Right hindlimb (tissue), 1 donor: Measurements from ENCODE around the gene PSMB7.

Experiments
- DNase-seq: peaks from one replicate; pipeline ENCODE4 v3.0.0-alpha.2; 2018

Gene PSMB7

DNA sequence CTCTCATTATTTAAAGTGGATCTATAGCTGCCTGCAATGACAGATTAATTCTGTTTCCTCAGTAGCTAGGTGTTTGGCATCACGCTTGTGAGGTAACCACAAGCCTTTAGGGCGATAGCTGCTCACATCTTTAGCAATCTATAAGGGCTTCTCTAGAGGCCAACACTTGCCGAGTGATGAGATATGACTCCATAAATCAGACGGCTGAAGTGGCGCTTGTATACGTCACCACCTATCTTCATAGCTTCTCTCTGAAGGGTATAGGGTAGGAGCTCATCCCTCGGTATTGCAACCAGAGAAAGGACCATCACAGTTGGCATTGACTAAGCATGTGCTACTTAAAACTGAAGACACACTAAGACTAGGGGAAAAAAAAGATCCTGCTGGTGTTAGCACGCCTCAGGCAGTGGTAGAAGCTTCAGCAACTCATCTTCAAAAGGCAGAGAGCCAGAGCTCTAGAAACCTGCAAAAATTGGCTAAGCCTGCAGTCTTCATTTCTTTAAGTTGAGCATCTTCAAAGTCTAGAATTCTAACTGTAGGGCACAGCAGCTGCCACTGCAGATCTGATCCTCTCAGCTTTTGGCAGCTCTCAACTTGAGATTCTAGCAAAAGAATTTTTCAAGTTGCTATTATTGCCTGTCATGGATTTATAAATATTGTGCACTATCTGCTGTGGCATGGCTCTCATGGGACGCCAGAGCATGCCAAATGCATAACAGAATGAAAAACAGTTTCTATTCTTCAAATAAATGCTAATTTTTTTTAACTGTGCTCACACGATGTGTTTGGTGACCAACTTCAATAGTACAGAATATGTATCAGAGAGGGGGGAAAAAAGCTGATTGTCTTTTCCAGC, 37.5 kb downstream of the PSMB7 start:
- DNase-seq: no peak

DNA sequence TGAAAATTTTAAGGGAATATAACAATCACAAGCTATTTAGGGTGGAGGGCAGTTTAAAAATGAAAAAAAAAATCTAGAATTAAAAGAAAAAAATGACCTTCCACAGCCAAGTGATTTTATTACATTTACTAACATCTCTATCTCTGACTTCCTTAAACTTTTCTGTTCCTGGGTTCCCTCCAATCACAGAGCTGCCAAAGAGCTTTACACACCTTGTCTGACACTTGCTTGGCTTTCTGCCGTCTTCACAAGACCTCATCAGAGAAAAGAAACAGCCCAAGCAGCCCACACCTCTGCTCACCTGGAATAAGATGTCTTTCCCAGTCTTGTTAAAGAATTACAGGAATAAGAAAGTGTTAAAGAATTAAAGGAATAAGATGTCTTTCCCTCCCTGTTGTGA, 38.9 kb downstream of the PSMB7 start:
- no peak for DNase-seq

DNA sequence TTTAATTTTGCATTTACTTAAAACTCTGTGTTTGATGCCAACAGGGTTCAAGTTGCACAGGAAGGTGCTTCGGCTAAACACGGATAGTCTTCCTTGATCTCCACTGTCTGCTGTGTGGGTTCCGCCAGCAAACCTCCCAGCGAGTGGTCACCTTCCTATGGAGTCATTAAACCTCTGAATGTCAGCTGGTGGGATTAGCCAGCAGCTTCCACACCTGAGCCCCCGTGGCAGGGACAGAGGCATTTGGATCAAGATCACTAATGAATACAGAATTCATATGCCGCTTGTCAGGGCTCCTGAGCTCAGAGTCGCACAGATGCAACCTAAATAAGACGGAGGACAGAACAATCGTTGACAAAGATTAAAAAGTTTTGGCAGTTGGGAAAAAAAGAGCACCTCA, 39.5 kb downstream of the PSMB7 start:
- no peak for DNase-seq

DNA sequence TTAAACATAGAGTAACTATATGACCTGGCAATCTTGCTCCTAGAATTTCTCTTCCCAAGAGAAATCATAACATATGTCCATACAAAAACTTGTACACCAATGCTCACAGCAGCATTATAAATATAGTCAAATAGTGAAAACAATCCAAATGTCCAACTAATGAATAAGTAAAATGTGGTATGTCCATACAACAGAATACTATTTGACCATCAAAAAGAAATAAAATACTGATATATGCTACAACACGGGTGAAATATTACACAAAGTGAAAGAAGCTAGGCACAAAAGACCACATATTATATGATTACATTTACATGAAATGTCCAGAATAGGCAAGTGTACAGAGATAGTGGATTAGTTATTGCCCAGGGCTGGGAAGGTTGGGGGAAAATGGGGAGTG, 41.4 kb downstream of the PSMB7 start:
- no peak for DNase-seq

DNA sequence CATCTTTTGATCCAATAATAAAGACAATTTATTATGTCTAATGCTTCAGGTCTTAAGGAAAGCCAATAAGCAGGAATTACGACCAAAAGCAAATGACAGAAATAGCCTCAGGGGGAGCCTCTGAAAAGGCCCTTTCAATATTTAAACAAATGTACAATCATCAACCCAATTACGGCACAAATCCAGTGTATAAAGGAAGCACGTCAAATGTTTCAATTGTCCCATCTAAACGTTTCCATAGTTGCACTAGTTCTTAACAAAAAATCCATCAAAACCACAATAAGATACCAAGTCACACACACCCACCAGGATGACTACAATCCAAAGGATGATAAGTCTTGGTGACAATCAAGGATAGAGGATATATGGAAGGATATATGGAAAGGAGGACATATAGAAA, 41.9 kb downstream of the PSMB7 start:
- no peak for DNase-seq

DNA sequence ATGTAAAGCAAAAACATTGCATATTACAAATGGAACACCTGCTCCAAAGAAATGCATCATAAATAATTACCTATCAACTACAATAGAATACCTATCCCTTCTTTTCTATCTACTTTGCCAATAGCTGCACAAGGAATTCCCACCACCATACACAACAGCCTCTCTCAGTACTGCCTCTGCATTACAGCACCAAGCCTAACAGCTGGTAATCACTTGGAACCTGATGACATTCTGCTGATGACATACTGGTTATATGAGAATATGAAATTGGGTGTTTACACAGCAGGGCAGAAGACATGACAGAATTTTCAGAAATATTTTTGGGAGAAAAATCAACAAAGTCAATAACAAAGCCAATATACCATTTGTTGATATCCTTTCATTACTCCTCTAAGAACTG, 43.2 kb downstream of the PSMB7 start:
- DNase-seq: no peak

DNA sequence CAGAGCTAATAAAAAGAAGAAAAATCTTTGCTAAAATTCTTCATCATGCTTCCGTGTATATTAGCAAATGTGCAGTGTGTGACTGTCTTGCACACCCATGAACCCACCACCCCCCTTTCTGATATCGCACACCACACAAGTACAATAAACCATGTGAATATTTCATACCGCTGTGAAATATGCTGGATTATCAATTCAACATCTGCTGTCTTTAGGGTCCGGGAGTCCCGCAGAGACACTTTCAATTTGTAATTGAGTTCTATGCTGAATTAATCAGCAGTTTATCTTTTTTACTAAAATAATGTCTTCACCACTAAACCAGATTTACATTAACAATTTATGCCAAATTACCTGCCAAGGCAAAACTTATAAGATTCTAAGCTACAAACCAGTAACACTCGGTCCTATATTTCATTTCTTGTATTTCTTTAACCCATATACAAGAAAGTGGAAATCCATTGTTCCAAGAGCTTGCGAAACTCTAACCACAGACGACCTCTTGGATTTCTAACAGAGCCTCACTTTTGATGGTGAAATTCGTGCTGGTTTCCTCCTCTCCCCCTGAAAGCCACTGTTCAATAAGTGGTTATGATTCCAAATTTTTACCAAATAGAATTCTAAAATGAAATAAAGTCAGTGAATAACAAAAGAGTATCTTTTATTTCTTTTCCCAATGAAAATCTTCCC, 44.2 kb downstream of the PSMB7 start:
- DNase-seq: no peak

DNA sequence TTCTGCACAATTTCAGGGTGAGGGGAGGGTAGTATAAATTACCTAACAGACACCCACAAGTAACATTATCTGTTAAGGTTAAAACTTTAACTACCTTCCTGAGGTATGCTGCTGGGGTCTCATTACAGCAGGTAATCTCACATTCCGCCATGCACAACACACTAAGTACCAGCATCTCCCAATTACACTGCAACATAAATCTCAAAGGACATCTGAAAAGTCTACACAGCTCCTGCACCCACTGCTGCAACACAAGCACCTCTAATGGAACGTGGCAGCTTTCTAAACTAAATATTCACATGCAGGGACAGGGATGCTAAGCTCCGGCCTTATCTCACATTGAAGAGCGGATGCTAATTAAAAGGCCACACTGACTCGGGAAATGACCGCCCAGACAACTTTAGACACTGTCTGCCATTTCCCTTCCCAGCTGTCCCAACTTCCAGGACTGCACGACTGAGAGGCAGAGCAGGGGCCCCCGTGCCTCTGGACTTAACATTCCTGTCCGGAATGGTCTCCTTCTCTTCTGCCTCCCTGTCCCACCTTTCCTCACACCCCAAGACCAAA, 45.9 kb downstream of the PSMB7 start:
- no peak for DNase-seq

DNA sequence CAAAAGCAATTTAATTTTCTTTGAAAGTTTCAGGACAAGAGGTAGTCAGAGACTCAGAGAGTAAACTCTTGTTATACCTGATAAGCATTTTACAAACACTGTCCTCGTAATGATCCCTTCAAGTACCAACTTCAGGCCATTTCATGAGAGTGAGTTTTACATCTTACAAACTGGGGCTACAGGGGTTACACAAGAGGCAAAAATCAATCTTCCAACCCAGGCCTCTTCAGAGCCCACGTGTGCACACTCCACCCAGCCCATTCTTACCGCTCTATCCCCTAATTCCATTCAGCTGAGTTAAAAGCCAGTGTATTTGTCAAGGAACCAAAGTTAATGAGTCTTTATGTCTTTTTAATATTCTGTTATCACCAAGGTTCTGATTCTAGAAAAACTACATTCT, 46.5 kb downstream of the PSMB7 start:
- DNase-seq: no peak

DNA sequence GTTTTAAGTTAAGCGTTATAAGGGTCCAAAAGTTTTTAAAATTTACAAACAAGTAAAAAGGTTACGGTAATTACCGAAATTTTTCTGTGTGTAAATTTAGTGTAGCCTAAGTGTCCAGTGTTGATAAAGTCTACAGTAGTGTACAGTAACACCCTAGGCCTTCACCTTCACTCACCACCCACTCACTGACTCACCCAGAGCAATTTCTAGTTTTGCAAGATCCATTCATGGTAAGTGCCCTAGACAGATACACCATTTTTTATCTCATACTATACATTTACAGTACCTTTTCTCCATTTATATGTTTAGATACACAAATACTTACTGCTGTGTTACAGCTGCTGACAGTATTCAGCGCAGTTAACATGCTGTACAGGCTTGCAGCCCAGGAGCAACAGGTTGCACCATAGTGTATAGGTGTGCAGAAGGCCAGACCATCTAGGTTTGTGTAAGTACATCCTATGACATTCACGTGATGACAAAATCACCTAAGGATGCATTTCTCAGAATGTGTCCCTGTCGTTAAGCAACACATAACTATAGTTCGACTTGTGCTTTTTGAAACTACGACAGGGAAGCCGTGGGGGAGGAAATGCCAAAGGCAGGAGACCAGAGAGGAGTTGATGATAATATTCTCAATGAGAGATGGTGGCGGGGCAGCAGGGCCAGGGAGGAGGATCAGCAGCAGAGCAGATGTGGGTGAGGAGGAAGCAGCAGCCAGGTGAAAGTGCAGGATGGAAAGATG, 48.6 kb downstream of the PSMB7 start:
- no peak for DNase-seq

DNA sequence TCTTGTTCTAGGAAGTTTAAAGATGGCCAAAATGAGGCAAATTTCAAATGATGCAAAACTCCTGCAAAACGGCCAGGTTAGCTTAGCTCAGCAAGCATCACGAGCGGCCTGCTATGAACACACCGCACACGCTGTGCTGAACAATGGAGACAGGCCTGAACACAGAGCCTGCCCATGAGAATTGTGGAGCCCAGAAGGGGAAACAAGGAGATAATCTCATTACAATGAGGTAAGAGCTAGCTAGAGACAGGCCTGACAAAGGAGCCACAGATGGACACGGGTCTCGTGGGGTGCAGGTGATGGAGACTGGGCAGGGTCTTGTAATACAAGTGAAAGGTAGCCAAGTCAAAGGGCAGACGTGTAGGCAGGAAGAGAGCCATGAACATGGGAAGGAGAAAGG, 50.2 kb downstream of the PSMB7 start:
- no peak for DNase-seq

DNA sequence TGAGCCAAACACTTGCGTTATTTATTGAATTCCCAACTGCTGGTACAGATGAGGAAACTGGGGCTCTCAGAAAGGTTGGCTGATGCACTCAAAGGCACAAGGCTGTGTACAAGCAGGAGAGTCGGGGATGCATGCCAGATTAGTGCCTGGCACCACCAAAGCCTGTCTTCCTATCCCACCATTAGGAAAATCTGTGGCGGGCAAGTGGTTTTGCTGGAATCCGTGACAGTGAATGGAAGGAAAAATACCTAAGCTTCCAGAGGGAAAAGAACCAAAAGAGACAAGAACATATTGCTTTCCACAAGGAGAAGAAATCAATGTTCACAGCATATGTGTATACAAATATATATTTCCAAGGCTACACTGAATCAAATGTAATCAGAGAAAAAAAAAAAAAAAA, 51.1 kb downstream of the PSMB7 start:
- no peak for DNase-seq

DNA sequence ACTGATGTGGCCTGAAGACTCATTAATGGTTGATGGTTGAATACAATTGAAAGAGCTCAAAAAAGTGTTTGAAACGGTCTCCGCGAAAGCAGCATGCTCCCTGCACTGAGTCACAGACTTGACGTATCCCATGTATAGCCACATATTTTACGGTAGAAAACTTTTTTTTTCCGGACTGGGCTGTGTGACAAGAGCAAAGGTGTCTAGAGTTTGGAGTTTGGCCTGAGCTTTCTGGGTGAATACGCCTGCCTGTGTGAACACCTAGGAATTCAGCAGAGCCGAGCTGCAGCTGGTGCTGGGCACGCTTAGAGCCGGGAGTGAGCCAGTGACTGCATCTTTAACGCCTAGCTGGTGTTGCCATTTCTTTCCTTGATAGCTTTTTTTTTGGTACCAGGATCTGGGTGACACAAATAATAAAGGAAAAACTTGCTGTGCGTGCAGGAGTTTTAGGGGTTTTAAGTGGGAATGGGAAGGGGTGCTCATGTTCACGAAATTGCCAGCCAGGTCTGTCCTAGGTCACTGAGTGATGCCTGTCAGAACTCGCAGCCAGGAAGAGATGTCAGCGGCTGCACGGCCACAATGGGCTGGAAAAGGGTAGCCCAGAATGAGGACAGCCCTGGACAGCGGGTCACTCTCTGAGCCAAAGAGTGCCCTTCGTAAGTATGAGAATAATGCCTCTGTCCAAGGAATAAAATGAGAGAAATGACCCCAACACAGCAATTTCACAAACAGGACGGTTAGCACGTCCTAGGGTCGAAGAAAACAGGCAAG, 51.7 kb downstream of the PSMB7 start:
- DNase-seq: no peak

DNA sequence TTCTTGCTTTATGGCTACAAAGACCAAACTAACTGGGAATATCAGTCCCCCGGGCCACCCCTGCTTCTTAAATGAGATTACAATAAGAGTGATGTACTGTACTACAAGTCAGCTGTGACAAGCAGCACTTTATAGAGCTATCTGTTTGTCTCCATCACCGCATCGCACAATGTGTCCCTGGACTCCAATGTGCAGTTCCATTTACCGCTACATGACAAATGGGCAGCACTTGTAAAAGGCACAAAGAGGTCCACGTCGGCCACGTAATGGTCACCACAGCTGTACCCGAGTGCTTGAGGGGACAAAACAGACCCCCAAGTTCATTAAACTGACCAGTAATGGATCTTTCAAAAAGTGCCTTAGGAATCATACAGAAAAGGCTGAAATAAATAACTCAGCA, 54.1 kb downstream of the PSMB7 start:
- DNase-seq: no peak

DNA sequence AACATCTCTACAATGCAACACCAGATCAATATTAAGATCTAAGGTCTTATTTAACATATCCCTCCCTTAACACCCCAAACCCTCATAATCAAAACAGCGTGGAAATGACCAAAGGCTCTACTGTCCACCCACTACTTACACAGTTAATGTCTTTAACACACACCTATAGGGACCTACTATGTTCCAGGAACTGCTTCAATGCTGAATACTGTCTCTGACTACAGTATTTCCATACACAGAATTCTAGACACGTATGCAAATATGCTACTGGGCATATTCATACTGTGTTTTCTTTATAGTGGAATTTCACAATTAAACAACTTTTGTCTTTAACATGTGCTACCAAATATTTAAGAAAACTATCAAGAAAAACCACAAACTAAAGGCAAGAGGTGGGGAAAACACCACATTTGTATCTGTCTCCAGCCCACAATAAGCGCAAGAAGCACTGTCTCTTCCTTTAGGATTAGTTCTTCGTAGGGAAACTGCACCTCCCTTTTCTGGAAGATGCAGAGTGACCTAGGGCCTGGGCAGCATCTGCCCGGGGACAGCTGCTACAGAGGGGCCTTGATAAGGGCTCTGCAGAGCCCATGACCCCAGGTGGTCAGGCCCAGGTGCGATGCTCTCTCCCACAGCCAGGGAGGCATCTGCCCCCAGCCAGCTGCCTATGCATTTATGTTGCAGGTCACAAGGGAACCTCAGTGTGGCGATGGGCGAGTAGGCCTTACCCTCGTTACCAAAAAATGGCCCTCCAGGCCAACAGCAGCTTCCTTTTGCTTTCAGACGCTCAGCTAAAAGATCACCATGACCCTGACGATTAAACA, 55.2 kb downstream of the PSMB7 start:
- DNase-seq: no peak

DNA sequence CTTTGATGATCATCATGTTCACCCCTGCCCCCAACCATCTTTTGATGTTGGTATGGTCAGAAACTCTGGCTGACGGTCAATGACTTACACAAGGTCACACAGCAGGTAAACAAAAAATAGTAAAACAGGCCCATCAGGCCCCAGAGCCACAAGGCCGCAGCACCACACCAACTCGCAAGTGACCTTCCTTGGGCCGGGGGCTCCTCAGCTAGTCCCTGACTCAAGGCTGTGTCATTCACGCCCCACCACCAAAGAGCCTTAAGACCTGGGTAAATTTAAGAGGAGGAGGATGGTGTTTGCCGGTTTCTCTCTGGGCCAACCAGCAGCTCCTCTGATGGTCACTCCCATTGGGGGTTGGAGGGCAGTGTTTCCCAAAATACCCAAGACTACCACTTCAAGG, 55.8 kb downstream of the PSMB7 start:
- DNase-seq: no peak

DNA sequence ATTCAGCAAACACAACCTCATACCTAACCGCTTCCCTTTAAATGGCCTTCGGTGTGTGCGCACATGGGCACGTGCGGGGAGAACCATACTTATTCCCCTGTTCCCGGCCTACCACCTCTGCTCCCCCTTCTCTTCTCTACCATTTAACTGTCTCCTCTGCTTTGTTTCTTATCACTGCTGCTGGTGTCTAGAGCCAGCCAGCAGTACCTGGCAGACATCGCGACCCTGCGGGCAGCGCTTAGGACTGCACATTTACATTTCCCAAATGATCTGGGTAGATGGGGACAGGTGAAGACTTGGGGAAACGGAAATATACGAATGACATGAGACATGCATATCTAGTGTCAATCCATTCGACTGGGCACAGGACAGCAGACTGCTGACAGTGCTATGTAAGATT, 56.6 kb downstream of the PSMB7 start:
- no peak for DNase-seq

DNA sequence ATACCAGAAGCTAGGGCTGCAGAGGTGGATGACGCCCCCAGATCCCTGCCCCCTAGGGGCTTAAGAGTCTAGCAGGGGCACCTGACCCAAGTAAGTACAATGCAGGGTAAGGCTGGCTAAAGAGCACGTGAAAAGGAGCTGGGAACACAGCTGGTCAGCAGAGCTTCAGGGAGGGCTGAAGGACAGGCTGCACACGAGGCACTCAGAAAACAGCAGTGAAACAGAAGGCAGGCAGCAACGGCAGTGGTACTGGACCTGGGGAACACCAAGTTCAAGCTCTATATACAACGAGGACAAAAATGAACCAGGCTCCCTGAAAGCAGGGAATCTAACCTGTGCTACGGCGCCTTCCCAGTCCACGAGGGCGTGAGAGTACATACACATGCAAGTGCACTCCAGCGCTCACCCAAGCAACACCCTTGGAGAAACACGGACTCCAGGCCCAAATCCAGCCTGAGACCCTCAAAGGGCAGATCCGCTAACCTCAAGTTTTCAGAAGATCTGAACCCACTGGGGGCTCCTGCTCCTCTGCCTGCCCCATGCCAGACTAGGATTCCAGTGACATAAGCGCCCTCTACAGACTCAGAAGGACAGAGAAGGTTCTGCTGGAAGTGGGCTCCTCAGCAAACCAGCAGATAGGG, 57.4 kb downstream of the PSMB7 start:
- DNase-seq: no peak

DNA sequence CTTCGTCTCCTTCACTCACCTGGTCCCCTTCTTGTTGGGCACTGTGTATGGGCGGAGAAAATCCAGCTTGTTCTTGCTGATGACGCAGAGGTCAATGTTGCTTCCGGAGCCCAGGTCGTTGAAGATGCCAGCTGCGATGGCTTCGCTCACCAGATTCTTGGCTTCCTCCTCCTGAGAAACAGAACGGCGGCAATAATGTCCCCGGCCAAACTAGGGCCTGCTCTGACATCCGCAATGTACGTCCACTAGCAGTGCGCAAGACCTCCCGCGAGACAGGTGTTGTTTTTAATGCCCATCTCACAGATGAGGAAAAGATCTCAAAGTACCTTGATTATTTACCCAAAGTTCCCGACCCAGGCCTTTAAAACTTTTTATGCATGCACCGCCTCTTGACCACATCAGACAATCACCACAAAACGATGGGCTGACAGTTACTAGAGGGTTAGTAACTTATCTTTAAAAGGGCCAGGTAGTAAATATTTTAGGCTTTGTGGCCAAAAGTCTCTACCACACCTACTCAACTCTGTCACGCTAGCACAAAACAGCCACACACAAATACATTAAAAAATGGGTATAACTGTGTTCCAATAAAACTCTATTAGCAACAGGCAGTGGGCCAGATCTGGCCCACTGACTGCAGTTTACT, 58.4 kb downstream of the PSMB7 start:
- DNase-seq: no peak

DNA sequence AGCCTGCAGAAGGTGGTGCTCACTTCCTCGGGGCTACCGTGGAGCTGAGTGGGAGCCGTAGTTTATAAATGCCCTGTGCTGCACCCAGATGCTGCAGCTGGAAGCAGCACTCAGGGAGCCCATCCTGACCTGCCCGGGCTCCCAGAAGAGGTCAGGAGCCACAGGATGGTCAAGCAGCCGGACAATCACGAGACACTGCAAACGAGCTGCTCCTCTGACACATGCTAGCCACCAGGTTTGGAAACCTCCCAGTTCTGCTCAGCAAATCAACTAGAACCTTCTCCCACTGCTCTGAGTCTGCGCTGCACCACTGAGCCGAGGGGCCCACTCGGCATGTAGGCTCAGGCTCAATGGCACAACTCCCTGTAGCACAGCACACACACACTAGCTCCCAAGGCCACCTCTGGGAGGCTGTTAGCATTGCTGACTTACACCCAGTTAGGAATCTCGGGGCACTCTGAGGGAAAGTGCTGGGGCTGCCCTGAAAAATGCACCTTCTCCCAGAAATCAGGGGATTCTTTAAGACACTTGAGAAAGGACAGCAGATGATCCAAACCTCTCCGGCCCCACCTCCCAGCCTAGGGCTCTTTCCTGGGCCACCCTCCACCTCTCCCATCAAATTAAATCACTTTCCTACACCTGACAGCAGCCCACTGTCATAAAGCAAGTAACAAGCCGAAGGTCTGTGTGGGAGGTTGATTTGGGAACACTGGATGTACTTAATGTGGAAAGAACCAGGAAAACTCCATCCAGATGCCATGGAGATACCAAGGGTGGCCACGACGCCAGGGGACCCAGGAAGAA, 59.1 kb downstream of the PSMB7 start:
- DNase-seq: no peak
